ELF-1 (cell line): ENCODE data around the gene ZNF805.
"Not testable (repeated sequence)": the region's sequence is repeated elsewhere in the genome, so short reads cannot be mapped to it uniquely, and the experiment has no call there.

Experiments
- DNase-seq: peaks from one replicate; pipeline ENCODE4 v3.0.0-alpha.2; 2016; ENCODE audit warnings: low read depth, low spot score

Gene ZNF805

DNA sequence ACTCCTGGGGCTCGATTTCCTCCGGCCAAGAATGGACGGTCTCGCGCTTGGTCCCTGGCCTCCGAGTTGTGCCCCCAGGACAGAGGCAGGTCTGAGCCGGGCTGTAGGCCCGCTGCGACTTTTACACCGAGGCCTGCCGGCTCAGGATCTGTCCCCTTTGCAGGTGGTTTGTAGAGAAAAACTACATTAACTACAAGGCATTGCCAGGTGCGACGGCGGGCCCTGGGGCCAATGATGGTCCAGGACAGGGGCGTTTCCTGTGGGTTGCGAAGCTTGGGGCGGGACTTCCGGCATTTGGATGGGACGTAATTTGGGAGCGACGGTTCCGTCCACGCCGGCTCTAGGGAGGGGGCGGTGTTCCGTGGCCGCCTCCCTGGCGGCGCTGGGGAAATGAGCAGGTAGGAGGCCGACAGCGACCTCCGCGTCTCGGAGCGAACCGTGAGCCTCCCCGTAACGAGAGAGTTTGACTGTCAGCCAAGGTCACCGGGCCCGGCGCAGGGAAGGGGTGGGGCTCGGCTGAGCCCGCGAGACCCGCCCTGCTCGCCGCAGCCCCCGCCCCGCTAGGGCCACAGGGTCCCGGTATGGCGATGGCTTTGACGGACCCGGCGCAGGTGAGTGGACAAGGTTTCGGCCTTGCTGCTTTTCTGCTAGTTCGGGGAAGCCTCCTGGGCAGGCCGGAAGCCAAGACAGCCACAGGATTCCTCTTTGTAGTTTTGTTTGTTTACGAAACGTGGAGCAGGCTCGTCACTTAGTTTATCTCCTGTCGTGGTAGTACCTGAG is at the start of gene ZNF805:
Gene ZNF805, plus strand, starts transcription at position 322 of the 780 bp plus-strand sequence. Its CDS starts 260 bp downstream, at position 582.
- DNase-seq, result peak; percentile 96

DNA sequence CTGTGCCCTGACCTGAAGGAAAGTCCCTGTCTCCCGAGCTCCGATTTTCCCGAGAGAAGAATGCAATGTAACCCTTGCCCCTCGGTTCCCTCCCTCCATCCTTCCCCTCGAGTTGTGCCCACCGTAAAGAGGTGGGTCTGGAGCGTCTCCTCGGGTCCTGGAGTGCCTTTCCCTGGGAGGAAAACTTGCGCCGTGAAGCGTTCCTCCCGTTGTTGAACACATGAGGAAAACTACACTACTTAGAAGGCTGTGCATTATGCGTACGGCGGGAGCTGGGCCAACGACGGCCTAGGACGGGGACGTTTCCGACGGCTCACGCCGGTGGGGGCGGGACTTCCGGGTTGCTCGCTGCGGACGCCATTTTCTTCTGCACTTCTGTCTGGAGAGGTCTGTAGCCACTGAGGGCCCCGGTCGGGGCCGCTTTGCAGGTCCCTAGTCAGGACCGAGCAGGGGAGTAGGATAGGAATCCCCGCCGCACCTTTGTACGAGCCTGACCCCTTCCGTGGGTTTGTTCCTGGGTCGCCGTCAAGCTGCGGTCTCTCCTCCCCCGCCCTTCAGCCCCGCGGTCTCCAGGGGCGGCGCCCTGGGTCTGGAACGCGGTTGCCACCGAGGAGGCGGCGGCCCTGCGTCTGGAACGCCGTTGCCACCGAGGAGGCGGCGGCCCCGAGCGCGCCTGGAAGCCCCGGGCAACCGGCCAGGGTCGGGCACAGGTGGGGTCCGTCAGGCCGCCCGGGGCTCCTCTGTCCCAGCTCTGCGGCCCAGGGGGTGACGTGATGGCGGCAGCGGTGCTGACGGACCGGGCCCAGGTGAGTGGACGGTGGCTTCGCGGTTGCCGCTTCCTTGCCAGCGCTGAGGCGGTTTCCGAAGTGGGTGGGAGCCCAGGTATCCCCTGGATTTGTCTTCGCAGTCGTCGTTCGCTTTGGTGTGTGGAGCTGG is 49.0 kb upstream of the ZNF805 start, which contains the start of gene ZNF264:
Gene ZNF264, plus strand, starts transcription at position 360 of the 936 bp plus-strand sequence. Its CDS starts 414 bp downstream, at position 774.
- DNase-seq, result peak; percentile 88

DNA sequence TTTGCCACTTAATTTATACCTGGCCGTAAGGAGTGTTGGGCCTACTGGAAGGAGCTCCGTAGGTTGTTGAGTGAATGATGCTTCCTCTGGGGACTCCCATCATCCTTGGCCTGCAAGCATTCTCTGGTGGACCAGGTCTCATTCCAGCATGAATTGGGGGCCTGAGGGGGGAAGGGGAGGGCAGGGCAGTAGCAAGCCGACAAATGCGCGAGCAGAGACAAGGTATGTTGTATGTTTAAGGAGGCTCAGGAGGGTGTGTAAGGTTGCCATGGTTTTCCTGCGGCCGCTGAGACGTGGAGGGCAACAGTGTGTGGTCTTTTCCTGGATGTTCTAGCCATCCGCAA is 48.4 kb upstream of the ZNF805 start:
- no peak for DNase-seq

DNA sequence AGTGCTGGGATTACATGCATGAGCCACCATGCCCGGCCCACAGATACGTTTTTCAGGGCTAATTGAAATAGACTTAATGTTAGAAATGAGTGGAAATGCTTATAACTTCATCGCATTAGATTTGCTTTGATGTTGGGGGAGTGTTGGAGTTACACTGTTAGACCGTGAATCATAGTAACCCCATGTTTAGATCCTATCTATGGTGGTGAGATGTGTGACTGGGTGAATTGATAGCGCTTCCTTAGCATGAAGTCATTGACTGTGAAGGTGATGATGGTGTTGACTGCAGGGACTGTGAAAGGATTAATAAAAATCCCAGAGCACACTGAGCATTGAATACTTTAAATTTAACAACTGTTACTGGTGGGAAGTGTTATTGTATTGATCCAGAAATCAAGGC is 47.4 kb upstream of the ZNF805 start:
- DNase-seq, result no peak

DNA sequence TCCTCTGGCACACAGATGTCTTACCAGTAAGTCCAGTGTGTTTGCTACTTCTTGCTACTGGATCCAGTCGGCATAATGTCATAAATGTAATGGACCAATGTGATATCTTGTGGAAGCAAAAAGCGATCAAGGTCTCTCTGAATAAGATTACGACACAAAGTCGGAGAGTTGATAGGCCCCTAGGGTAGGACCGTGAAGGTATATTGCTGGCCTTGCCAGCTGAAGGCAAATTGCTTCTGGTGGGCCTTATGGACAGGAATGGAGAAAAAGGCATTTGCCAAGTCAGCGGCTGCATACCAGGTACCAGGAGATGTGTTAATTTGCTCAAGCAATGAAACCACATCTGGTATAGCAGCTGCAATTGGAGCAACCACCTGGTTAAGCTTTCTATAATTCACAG is 42.6 kb upstream of the ZNF805 start:
- not testable (repeated sequence) for DNase-seq

DNA sequence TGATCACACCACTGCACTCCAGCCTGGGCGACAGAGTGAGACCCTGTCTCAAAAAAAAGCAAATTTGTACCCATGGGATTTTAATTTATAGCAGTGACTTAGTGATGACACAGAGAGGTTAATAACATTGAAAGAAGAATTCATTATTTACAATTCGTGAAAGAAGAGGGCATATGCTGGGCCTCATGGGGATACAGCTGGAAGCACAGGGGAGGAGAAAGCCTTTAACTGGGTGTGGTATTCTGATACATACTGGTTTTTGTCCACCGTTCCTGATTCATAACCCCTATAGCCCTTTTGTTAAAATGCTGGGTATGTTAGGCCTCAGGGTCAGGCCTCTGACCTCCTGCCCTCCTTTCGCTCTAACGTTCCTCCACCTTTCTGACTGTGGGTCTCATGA is 38.3 kb upstream of the ZNF805 start:
- DNase-seq, result no peak

DNA sequence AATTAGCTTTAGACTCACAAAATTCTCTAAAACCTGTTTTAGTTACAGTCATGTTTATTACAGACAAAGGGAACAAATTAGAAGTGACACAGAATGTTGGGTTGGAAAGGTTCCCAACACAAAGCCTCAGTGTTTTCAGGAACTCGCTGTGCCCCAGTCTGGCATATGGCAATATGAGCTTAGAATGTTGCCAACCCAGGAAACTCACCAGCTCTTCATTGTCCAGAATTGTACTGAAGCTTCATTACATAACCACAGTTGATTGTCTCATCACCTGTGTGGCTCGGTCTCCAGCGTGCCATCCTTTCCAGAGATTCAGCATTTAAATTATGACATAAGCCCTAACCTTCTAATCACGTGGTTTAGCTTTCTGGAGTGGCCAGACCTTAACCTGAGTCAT is 30.1 kb upstream of the ZNF805 start:
- no peak for DNase-seq

DNA sequence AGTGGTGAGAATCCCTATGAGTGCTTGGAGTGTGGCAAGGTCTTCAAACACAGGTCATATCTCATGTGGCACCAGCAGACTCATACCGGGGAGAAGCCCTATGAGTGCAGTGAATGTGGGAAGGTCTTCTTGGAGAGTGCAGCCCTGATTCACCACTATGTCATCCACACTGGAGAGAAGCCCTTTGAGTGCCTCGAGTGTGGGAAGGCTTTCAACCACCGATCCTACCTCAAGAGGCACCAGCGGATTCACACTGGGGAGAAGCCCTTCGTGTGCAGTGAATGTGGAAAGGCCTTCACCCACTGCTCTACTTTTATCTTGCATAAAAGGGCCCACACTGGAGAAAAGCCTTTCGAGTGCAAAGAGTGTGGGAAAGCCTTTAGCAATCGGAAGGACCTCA is 28.3 kb upstream of the ZNF805 start:
- no peak for DNase-seq

DNA sequence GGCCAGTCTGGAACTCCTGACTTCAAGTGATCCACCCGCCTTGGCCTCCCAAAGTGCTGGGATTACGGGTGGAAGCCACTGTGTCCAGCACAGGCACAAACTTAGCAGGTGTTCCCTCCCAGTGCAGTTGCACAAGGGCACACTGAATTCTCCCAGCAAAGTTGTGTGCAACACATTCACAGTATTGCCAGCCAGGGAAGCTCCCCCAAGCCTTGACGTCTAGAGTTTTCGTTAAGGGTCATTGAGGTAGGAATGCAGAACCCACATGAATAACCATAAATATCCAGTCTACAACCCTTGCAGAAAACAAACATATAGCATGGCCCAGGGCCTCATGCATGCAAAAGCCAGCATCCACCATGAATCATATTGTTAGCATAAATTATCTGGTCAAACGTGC is 12.9 kb upstream of the ZNF805 start:
- DNase-seq, result no peak

DNA sequence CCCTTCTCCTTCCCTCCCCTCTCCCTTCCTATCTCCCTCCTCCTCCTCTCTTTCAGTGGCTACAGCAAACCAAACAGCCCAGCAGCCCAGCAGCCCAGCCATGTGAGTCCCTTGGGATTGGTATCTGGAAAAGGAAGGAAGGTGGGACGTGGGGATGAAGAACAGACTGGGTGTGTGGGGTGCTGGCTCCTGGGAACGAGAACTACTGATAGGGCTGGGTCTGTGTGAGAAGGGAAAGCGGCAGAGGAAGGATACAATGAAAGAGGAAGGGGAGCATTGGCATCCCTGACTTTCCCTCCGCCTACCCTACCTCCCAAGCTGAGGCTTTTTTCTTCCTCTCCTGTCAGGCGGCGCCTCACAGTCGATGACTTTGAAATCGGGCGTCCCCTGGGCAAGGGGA is 8.7 kb upstream of the ZNF805 start:
- DNase-seq, result no peak

DNA sequence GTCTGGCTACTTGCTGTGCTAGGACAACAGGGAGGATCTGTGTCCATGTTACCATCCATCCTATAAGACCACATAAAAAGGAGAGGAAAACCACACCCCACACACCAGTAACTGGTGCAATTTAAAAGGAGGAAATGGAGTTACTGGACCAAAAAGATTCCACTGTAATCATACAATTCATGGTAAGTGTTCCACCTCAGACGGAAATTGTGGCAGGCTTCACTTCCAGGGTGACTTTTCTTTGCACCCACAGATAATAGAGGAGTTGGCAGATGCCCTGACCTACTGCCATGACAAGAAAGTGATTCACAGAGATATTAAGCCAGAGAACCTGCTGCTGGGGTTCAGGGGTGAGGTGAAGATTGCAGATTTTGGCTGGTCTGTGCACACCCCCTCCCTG is 7.2 kb upstream of the ZNF805 start:
- DNase-seq, result no peak

DNA sequence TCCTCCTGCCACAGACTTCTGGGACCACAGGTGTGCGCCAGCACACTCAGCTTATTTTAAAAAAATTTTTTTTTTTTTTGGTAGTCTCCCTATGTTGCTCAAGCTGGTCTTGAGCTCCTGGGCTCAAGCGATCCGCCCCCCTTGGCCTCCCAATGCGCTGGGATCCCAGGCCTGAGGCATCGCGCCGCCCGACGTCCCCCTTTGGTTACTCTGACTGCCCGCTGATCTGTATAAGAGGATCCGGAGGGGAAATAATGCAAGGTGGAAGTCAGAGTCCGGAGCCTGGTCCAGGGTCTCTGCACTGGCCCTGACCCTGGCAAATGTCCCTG is 486 bp upstream of the ZNF805 start:
- DNase-seq, result no peak

DNA sequence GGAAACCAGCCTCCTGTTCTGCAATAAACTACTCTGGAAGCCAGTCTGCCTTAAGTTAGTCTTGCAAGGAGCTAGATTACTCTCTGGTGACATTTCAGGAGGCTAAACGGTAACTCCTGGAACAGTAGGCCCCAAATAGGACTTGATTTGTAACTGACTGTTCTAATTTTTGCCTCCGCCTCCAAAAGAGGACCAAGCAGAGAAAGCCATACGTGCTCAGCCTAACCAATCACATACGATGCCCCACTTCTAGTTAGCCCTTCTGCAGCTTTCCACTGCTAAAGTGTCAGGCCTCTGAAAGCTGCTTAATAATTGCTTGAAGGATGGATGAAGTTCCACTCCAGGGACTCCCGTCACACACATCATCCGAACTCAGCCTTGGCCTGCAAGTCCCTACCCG is 744 bp downstream of the ZNF805 start:
- peak; percentile 6 for DNase-seq

DNA sequence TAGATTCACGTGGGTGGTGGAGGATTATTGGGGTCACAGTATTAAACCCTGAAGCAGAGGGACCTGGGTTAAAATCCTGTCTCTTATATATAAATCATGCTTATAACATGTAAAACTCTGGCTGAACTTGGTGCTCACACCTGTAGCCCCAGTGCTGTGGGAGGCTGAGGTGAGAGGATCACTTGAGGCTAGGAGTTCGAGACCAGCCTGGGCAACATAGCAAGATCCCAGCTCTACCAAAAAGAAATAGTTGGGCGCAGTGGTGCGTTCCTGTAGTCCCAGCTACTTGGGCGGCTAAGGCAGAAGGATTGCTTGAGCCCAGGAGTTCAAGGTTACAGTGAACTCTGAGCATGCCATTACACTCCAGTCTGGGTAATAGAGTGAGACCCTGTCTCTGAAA is 2.4 kb downstream of the ZNF805 start:
- no peak for DNase-seq

DNA sequence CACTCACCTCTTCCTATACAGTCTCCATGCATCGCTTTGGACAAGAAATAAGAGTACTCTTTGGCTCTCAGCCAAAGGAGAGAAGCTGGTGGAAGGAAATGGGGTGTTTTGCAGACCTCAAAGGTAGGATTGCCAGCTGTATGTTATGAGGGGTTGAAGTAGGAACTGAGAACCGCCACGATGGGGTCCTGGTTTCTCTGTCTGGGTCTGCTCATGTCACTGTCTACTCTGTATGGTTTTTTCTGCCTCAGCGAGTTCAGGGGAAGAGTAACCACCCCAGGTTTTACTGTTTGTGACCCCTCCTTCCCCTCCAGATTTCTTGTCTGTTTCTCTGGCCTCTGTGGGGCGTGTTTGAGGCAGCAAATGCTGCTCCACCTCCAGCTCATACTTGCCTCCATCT is 4.1 kb downstream of the ZNF805 start:
- DNase-seq, result no peak

DNA sequence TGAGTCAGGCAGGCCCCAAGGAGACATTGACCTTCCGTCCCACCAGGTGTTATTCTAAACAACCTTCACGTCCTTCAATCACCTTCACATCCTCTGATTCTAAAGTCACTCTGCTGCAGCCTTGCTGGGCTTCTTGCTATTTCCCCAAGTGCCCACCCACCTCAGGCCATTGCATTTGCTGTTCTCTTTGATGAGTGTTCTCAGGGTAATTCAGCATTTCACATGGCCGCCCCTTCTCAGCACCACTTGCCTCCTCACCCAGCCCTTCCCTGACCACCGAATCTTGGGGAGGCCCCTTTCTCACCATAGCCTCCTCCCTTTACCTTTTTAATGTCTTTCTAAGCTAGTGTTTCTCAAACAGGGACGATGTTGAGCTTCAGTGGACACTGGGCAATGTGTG is 4.6 kb downstream of the ZNF805 start:
- DNase-seq, result no peak

DNA sequence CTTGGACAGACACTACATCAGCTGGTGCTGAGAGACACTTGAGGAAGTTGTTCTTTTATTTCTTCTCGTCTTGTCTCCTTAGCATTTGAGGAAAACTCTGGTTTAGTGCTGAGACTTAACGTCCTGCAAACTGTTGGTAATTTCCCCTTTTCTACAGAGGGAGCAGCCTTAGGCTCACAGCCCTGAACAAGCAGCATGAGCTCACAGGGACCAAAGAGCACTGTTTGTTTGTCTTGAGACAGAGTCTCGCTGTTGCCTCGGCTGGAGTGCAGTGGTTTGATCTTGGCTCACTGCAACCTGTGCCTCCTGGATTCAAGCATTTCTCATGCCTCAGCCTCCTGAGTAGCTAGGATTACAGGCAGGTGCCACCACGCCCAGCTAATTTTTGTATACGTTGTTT is 5.5 kb downstream of the ZNF805 start:
- no peak for DNase-seq

DNA sequence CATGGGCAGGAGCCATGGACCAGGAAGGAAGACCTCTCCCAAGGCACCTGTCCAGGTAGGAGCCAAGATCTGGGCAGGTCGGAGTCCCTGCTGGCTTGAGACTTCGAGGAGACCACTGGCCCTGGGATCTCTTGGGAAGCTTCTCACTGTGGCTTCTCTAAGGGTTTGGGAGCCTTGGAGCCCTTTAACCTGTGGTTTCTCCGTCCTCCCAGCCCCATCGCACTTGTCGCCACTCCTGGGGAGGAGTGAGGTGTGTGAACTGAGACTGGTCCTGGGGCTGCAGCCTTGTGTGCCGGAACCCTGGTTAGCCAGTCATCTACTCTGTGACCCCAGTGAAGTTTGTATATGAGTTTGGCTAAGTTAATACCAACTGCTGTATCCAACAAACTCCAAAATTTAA is 8.2 kb downstream of the ZNF805 start:
- no peak for DNase-seq

DNA sequence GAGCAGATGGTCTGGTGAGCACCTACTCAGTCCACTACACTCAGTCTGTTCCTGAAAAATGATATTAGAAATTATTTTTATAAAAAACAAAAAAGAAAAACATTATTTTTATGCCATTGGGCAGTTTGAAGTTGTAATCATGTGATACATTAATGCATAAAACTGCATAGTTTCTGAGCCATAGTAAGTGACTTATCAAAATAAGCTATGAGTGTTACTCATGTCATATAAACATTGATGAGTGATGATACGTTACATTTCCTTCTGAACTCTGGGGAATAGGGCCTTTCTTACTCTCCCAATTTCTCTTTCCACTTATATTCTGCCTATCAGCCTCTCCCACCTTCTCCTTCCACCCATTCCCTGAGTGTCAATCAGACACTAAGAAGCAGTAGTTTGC is 8.9 kb downstream of the ZNF805 start:
- no peak for DNase-seq

DNA sequence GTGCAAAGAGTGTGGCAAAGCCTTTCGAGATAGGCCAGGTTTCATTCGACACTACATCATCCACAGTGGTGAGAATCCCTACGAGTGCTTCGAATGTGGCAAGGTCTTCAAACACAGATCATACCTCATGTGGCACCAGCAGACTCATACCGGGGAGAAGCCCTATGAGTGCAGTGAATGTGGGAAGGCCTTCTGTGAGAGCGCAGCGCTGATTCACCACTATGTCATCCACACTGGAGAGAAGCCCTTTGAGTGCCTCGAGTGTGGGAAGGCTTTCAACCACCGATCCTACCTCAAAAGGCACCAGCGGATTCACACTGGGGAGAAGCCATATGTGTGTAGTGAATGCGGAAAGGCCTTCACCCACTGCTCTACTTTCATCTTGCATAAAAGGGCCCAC is 13.3 kb downstream of the ZNF805 start:
- DNase-seq, result not testable (repeated sequence)

DNA sequence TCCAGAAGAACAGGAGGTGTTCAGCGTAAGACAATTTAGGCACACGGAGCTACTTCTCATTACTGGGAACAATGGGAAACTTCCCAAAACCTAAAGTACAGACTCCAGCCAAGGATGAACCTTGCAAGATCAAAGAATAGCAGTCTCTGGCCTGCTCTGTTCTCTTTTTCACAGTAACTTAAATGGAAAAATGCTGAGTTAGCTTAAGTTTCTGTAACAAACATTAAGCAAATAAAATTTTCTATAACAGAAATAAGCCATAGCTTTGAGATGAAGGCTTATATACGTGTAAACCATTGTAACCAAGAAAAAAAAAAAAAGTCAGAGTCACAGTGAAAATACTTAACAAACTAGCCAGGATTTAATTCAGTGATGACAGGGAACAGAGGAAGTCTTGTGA is 21.6 kb downstream of the ZNF805 start:
- no peak for DNase-seq

DNA sequence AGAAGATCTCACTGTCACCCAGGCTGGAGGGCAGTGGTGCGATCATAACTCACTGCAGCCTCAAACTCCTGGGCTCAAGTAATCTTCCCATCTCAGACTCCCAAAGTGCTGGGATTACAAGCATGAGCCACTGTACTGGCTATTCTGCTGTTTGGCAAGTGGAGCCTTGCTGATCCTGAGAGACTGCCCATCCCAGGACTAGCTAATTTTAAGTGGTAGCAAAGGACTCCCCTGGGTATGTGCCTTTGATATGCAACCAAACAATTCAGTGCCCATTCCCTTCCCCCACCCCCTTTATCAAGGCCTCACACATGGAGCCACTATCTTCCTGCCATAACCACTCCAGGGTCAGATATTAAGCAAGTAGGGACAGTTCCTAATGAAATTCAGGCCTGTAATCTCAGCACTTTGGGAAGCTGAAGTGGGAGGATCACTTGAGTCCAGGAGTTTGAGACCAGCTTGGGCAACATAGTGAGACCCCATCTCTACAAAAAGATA is 22.9 kb downstream of the ZNF805 start:
- no peak for DNase-seq

DNA sequence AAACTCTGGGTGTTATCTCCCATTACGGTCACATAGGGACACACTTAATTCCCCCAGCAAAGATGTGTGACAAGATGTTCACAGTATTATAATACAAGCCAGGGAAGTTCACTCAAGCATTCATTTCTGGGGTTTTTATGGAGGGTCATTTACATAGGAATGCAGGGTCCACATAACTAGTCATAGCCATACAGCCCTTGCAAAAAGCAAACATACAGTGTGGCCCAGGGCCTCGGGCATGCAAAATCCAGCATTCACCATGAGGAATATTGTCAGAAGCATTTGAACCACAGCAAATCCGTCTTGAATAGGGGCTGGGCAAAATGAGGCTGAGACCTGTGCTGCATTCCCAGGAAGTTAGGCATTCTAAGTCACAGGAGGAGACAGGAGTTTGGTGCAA is 26.9 kb downstream of the ZNF805 start:
- no peak for DNase-seq
